GM21717 (cell line): ENCODE results near the gene SCO2.

Experiments used
- ATAC-seq: cut with Tn5 transposase; IDR thresholded peaks from one replicate; pipeline ENCODE4 v1.9.1; 2021; ENCODE audit warnings: mild to moderate bottlenecking, moderate library complexity; ENCODE audit not compliant: unreplicated experiment

Gene SCO2

DNA sequence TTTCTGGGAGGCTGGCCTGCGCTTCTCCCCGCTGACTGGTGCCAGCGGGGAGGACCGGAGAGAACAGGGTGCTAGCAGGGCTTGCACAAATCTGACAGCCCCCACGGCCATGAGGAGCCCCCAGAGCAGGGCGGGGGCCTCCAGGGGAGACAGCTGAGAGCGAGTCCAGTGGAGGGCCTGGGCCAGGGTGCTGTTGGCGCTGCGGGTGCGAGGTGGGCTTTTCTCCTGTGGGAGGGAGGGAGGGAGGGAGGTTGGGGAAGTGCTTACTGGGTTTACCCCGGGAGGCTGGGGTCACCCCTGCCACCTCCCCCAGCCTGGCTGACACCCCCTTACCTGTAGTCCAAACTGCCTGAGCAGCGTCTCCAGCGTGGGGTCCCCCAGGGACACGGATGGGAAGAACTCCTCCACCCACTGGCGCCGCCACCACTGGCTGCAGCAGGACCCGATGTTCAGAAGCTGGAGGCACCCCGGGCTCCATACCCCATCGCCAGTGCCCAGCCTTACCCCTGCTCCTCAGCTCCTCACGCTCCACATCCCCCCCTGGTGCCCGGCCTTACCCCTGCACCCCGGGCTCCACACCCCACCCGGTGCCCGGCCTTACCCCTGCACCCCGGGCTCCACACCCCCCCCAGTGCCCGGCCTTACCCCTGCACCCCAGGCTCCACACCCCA is 21.8 kb downstream of the SCO2 start:
- ATAC-seq: no peak

DNA sequence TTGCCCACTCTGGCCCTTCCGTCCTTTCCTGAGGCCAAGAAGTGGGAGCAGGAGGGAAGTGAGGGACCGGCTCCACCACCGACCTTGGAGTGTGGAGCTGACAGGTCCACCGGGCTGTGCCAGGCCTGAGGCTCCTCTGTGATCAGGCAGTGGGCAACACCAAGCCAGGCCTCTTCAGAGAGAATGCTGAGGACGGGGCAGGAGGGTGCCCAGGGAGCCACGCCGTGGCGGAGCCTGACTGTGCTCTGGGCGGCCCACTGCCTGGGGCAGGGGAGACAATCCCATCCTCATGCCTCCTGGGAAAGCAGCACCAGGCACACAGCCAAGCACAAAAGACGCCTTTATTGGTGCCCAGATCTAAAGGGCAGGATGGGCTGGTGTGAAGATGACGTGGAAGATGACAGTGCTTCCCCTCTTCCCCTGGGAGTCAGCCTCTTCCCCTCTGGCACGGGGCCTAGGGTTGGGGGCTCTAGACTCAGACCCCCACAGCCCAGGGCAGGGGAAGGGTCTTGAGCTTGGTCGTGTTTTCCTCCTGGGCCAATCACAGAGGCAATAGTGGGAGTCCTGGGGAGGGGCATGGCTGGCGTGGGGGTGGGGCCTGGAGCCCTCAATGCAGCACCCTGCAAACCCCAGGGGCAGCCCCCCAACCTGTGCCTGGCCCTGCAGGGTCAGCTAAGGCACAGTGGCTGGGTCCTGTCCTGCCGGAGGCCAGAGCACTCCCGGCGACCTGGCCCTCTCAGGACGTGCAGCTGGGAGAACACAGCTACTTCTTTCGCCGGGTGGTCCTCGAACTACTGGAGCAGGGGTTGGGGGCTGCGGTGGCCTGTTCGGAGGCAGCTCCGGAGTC is 22.5 kb downstream of the SCO2 start:
- no peak for ATAC-seq

DNA sequence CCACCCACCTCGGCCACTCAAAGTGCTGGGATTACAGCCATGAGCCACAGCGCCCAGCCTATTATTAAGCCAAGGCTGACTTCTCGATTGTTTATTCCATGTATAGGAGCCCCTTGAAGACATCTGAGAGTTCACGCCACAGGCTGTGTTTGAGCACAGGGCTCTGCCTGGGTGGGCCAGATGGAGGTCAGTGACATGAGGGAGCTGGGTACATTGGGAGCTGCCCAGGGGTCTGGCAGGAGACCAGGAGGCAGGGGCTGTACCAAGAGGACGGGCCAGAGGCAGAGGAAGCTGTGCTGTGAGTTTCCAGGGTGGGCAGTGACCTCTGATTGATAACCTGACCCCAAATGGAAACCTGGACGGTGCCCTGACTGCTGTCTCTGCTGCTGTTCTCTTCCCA is 23.3 kb downstream of the SCO2 start:
- ATAC-seq: no peak

DNA sequence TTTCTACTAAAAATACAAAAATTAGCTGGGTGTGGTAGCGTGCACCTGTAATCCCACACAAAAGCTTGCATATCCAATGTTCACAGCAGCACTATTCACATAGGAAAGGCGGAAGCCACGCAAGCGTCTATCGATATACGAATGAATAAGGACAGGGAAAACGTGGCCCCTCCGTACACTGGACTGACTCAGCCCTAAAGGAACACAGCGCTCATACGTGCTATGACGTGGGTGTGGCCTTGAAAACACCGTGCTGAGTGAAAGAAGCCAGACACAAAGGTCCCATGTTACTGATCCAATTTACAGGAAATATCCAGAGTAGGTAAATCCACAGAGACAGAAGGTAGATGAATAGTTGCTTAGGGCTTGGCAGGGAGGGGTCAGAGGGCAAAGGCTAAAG is 24.9 kb downstream of the SCO2 start:
- ATAC-seq: no peak

DNA sequence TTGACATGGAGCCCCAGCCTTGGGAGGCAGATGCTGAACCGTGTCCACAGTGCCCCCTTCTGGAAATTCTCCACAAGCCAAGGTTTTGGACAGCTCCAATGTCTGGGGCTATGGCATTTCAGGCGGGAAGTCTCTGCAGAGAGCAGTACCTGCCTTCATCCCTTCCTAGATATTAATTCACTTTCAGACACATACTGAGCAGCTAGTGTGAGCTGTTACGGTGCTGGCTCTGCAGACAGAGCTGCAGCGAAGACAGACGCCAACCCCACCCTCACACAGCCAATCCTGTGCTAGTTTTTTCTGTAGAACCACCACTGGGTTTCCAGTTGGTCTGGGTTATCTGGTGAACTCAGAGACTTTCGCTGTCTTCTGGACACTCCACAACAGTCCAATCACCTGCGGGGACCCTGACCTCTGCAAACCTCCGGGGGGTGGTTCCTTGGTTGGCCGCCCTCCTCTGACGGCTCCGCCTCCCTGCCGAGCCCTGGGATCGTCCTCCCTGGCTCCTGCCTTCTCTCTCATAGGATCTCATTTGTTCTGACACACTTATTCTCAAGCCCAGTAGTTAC is 27.0 kb downstream of the SCO2 start:
- no peak for ATAC-seq

DNA sequence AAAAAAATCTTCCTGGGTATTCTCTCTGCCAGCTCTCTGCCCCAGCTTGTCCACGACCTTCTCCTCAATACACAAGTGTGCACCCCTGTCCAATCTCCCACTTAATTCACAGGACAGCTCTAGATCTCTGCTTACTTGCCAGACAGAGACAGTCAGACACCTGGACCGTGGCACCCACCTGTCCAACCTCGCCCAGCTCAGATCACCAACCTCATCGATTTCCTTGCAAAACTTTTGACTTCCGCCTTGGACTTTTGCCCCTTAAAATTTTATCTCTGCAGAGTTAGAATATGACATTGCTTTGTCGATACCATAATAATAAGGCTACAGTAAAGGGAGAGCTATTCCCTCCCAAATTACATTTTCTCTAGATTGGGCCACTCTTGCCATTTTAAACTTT is 28.3 kb downstream of the SCO2 start:
- no peak for ATAC-seq

DNA sequence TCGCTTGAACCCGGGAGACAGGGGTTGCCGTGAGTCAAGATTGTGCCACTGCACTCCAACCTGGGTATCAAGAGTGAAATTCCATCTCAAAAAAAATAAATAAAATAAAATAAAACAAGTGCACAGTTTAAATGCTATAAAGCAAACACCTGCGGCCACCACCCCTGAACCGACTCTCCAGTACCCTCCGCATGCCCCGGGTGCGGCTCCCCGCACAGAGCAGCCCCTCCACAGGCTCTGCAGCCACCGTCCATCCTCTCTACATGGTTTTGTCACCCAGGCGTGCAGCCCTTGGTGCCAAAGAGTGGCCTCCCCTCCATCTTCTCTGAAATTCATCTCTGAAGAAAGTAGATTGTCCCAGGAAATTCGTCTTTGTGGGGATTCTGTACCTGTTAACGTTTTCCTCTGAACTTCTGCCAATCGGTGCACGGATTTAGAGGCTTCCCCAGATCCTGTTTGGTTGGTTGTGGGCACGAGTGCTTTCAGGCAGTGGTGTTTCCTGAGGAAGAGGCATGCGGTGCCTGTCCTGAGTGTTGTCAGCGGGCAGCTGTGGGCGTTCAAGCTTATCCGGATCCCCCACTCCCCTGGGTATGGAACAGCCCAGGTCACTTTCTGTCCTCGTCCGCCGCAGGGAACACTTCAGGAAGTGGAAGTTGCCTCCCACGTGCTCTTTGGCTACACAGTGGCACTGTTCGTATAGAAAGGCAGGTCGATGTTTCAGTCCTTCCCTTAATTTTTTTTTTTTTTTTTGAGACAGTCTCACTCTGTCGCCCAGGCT is 34.7 kb downstream of the SCO2 start:
- no peak for ATAC-seq

DNA sequence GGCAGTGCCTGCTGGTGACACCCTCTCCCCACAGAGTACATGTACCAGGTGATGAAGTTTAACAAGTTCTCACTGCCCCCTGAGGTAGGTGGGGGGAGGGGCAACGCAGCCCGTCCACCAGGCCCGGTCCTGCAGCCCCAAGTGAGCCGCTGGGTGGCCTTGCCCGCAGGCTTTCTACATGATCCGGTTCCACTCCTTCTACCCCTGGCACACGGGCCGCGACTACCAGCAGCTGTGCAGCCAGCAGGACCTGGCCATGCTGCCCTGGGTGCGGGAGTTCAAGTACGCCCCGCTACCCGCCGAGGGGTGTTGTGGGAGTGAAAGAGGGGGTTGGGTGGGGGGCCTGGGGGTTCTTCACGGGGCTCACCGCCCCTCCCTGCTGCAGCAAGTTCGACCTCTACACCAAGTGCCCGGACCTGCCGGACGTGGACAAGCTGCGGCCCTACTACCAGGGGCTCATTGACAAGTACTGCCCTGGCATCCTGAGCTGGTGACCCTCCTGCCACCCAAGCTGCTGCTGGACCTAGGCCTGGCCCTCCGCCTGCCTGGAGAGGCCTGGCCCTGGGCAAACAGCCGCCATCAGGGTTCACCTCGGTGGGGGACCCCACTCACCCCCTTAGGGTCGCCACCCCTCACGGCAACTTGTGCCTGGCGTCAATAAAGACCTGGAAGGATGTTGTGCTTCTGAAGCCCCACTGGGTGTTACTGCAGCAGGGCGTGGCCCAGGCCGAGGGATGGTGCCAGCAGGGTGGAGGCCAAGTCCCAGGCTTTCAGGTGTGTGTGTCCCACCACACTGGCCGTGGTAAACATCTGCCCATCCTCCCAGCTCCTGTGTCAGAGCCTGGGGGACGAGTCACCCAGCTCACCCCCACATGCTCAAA is 35.8 kb downstream of the SCO2 start:
- ATAC-seq: no peak

DNA sequence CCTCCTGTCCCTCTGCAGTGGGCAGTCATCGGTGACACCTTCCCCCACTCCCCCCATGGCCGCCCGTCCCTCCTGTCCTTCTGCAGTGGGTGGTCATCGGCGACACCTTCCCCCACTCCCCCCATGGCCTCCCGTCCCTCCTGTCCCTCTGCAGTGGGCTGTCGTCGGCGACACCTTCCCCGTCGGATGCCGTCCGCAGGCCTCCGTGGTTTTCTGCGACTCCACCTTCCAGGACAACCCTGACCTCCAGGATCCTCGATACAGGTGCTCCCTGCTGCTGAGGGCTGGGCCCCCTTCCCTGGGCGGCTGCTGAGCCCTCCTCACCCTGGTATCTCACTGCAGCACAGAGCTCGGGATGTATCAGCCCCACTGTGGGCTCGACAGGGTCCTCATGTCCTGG is 36.5 kb downstream of the SCO2 start:
- ATAC-seq: no peak

DNA sequence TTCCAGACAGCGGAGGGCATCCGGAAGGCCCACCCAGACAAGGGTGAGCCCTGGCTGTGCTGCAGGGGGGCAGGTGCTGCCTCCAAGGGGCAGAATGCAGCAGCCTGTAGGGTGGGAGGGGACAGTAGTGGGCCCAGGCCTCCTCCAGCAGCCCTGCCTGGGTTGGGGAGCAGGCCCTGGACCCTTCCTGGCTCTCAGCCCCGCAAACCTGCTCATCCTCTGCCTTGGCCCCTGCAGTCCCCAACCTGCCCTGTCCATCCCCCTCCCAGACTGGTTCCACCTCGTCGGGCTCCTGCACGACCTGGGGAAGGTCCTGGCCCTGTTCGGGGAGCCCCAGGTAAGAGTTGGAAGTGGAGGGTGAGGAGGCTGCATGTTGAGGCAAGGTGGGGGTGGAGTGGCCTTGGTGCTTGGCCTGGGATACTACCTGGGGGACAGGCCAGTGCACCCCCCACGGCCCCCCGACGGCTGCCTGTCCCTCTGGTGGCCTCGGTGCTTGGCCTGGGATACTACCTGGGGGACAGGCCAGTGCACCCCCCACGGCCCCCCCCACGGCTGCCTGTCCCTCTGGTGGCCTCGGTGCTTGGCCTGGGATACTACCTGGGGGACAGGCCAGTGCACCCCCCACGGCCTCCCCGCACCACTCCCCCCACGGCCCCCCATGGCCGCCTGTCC is 37.3 kb downstream of the SCO2 start:
- no peak for ATAC-seq

DNA sequence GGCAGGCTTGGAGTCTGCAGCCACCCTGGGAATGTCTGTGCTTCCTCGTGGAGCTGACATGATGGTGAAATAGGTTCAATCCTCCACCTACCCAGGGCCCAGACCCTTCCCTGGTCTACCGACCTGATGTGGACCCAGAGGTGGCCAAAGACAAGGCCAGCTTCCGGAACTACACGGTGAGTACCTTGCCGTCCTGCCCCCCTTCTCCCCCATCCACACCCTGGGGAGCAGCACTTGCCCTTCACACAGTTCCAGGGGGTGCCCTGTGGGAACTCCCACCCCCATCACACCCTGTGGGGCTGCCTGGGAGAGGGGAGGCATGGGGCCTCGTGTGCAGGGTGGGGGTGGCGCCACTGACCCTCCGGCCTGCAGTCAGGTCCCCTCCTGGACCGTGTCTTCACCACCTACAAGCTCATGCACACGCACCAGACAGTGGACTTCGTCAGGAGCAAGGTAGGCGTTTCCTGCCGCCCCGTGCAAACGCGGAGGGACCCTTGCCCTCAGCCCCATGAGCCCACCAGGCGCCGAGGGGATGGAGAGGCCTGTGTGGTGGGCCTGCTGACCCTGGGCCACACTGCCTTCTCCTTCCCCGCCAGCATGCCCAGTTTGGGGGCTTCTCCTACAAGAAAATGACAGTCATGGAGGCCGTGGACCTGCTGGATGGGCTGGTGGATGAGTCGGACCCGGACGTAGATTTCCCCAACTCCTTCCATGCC is 38.0 kb downstream of the SCO2 start:
- ATAC-seq: no peak

DNA sequence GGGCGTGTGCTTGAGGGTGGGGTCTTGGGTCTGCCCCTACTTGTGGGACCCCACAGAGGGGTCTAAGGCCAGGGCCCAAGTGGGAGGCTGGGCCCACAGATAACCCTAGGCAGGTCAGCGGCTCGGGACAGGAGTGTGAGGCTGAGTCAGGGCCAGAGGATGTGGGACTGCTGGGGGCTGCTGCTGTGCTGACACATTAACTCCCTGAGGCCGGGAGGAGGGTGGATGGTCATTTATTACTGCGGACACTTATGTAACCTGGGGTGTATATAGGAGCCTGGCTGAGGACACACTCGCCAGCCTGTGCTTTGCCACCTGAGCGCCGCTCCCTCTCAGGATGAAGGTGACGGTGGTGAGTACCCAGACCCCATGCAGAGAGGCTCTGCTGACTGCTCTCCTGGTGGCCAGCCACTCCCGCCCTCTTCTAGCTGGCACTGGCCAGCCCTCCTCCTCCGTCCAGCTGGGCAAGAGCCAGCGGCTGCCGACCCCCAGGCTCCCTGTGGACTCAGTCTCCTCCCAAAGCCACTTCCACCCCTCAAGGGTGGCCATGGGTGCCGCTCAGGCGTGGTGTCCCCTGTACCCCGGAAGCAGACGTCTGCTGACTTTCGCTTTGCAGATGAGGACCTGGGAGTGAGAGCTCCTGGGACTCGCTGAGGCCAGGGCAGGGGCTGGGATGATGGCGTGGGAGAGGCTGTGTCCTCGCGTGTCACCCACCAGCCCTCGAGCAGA is 38.7 kb downstream of the SCO2 start, which contains the start of gene MIOX:
MIOX (plus strand) TSS at position 299 of the 729 bp plus-strand sequence; CDS start at position 338, 39 bp downstream.
- no peak for ATAC-seq

DNA sequence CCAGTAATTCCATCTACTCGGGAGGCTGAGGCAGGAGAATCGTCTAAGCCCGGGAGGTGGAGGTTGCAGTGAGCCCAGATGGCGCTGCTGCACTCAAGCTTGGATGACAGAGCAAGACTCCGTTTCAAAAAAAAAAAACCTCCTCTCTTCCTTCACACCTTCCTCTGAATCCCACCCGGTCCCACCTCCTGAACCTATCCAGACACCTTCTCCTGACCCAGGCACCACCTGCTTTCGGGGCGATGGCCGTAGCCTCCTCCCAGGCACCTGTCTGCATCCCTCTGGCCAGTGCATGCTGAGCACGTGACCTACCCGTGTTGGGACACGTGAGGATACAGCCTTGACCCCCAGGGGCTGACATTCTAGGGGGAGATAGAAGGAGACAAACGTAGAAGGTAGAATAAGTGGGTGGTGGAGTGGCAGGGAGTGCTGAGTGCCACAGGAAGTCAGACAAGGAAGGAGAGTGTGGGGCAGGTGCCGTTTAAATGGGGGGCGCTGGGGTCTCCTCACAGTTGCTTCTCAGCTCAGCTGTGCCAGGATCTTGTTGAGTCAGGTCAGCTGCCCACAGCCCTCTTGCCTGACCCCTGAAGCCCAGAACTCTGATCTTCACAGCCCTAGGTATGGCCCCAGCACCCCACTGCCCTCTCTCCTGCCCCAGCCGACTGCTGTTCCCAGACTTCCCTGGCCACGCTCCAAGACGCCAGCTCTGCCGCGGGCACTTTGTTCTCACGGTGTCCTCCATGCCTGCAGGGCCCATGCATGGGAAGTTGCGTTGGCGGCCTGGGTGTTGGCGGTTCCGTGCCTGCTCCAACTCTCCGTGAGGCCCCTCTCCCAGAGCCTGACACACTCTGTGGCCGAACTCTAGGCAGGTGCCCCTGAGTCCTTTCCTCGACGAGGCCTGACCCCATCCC is 39.9 kb downstream of the SCO2 start:
- no peak for ATAC-seq

DNA sequence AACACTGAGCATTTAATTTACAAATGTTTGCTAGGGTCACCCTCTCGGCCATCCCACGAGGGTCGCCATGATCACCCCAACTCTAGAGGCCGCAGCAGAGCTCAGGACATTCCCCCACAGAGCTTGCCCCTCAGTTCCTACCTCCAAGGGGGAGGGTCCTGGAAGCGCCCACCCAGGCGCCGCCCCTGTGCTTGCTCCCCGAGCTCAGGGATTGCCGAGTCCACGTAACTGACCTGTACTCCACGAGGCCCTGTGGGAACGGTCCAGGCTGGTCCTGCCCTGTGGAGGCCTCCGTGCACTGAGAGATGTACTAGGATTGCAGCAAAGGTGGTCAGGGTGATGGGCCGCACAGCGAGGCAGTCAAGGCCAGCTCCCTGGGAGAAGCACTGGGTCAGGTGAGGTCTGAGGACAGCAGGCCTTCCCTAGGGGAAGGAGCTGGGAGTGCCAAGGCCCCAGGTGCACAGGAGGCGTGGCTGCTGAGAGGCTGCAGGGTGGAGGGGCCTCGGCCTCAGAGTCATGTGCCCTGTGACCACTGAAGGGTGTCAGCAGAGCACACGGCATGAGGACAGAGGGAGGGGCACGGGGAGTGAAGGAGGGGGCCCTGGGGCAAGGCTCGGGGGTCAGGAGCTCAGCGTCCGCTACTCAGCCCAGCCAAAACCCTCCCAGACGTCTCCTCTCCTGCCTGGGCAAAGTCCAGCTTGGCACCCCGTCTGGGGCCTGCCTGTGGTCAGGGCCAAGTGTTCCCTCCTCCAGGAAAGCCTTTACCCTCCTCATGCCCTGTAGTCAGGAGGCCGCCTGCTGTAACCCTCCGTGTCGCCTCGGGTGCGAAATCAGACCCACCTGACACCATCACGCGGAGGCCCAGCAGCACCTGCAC is 41.2 kb downstream of the SCO2 start:
- no peak for ATAC-seq

DNA sequence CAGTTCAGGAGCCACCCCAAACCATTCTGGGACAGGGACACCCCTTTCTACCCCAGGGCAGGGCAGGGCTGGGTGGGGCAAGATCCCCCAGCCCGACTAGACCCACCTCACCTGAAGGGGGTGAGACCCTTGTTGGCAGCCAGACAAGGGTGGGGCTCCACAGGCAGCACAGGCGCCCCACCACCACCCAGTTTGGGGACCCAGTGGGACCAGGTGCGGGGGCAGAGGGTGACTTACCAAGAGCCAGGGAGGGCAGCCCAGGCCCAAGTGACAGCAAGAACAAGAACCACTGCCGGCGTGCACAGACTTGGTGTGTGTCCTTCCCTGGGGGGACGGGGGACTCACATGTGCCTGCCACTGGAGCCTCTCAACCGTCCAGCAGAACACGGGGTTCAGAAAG is 41.8 kb downstream of the SCO2 start:
- no peak for ATAC-seq

DNA sequence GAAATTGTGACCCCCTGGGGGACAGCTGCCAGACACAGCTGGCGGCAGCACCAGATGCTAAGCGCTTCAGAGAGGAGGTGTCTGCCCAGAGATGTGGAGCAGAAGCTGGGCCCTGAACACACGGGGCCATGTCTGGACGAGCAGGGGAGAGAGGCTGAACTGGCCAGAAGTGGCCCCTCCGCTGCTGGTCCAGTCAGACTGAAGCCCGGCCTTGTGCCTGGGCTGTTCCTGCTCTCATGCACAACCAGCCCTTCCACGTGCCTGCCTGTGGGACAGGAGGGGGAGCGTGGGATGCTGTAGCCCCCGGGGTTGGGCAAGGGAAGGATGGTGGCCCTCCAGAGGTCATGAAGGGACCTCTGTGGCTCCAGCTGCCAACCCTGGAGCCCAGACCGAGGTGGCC is 42.3 kb downstream of the SCO2 start:
- ATAC-seq: no peak
